GM06990 (cell line): ENCODE measurements around the gene GALNT18.

Experiments
- DNase-seq: peaks from one replicate; pipeline ENCODE4 v3.0.0-alpha.2; 2011; ENCODE audit not compliant: insufficient read length; ENCODE audit errors: extremely low read depth
- H3K27me3 ChIP-seq: replicated peaks from 2 replicates; pipeline ENCODE4 v1.6.0; 2011; ENCODE audit warnings: low read length; ENCODE audit not compliant: control insufficient read depth, insufficient read depth
- H3K36me3 ChIP-seq: 2 replicates; pipeline ENCODE4 v1.5.1; 2011; ENCODE audit warnings: low read length; ENCODE audit not compliant: control insufficient read depth, insufficient read depth
- H3K4me3 ChIP-seq: replicated peaks from 2 replicates; pipeline ENCODE4 v1.5.1; 2011; ENCODE audit warnings: low read depth, mild to moderate bottlenecking, control low read depth, low read length
- CTCF ChIP-seq: IDR thresholded peaks from 2 replicates; pipeline ENCODE4 v1.5.1; 2011; ENCODE audit warnings: low read length, control low read depth, mild to moderate bottlenecking, inconsistent platforms; ENCODE audit not compliant: insufficient read depth, poor library complexity, severe bottlenecking

GALNT18 gene

GRCh38 chr11:11659567-11660362, 38.0 kb upstream of the GALNT18 start:
- no peak for DNase-seq
- peak; percentile 55 for TF ChIP-seq CTCF
- no peak overlapping the region for H3K4me3 ChIP-seq
- H3K36me3 ChIP-seq, result no peaks in the 10 kb centered on the region
- H3K27me3 ChIP-seq, result no peaks in the 10 kb centered on the region

- no peak overlapping the region for H3K4me3 ChIP-seq
- no peaks in the 10 kb centered on the region for H3K36me3 ChIP-seq
- no peak for DNase-seq
- TF ChIP-seq CTCF, result no peak
- H3K27me3 ChIP-seq, result no peaks in the 10 kb centered on the region
Measured at GRCh38 chr11:11657218-11657955, 35.6 kb upstream of the GALNT18 start.

GRCh38 chr11:11641581-11641980, 19.8 kb upstream of the GALNT18 start:
- H3K4me3 ChIP-seq, result no peak overlapping the region
- TF ChIP-seq CTCF, result no peak
- no peaks in the 10 kb centered on the region; the same call in none of the 2 replicates for H3K27me3 ChIP-seq
- DNase-seq, result no peak
- no peaks in the 10 kb centered on the region for H3K36me3 ChIP-seq

GRCh38 chr11:11640996-11641395, 19.2 kb upstream of the GALNT18 start:
- Histone ChIP-seq H3K4me3 (no peak overlapping the region), H3K27me3 (no peaks in the 10 kb centered on the region; the same call in none of the 2 replicates), H3K36me3 (no peaks in the 10 kb centered on the region)
- no peak for DNase-seq
- no peak for TF ChIP-seq CTCF

GRCh38 chr11:11640152-11640551, 18.3 kb upstream of the GALNT18 start:
- no peak for TF ChIP-seq CTCF
- no peak for DNase-seq
- H3K27me3 ChIP-seq, result no peaks in the 10 kb centered on the region; the same call in none of the 2 replicates

More at GRCh38 chr11:11640152-11640551, 18.3 kb upstream of the GALNT18 start:
- no peaks in the 10 kb centered on the region for H3K36me3 ChIP-seq
- H3K4me3 ChIP-seq, result no peak overlapping the region
